CD4-positive, alpha-beta T cell treated with Interleukin-17A for 4 hours (primary cell): ENCODE data around the gene IQCF2.
"Not testable (repeated sequence)": the region's sequence is repeated elsewhere in the genome, so short reads cannot be mapped to it uniquely, and the experiment has no call there.

Source experiments
- DNase-seq: peaks from one replicate; pipeline ENCODE4 v3.0.0-alpha.2; 2020; ENCODE audit warnings: mixed read lengths

The IQCF2 gene

DNA sequence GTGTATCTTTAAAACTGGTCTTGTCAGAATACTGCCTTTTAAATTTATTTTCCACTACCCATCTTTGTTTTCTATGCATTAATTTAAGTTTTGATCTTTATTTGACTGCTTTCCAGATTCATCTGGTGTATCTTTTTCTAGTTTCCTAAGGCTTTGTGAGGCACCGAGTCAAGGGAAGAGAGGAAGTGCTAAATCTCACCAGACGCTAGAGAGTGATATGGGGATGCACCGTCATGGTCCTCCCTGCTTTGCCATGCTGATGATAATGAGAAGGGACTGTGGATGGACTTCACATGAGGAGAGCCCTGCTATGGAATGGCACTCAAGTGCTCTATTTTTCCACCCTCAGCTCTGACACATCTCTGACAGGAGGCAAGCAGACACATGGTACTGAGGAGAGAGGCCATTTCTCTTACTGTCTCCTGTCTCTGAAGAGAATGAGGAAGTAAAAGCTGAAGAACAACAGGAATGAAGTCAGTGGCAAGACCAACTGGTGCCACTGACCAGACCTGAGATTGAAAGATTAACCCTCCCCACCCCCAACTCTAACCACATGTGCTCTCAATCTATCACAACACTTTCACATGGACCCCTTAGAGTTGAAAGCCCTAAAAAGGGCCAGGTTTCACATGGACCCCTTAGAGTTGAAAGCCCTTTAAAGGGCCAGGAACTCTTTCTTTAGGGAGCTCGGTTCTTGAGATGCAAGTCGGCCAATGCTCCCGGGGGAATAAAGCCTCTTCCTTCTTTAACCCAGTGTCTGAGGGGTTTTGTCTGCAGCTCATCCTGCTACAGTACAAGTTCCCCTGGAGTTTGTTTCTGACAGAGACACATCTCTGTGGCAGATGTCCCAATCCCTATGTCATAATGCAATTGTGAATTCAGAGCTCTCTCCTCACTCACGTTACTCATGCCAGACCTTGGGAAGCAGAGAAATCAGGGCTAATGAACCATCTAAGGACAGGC is at the start of gene IQCF2:
Gene IQCF2 (plus strand): TSS at position 913 of the 963 bp plus-strand sequence. CDS start 52 bp downstream, outside the sequence.
- no peak for DNase-seq

DNA sequence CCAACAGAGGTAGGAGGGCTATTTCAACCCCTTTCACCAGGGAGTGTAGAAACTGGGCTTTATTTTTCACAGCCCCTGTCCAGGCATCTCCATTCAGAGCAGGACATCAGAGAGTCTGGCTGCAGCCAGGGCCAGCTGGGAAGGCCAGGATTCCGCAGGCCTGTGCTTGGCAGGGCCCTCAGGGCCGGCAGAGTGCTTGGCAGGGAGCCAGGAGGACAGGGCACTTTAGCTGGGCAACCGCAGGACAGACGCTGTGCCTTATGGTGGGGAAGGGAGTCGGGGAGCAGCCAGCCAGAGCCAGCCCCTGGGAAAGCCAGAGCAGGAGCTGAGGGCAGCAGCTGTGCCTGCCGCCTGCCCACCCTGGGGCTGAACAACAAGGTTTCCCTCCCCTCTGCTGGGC is 47.9 kb upstream of the IQCF2 start:
- no peak for DNase-seq

- no peak for DNase-seq
Observed at GRCh38 chr3:51814034-51814433, 47.4 kb upstream of the IQCF2 start.

DNA sequence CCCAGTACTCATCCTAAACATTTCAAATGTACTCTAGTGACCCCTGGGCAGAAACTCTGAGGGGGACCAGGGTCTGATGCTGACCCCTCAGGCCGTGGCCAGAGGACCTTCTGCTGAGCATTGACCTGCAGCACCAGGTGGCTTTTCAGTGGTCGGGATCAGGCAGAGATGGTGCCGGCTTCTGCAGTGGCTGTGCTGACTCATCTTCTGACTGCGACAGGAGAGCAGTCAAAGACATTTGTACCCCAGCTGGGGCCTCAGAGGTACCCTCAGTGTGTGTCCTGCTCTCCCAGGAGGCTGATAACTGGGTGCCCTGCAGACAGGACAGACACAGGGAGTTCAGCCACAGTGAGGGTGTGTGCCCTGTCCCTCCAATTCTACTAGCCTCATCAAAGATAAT is 45.8 kb upstream of the IQCF2 start:
- DNase-seq, result no peak

- no peak for DNase-seq
Observed at GRCh38 chr3:51816723-51817122, 44.7 kb upstream of the IQCF2 start.

GRCh38 chr3:51817375-51817774 is 44.0 kb upstream of the IQCF2 start:
- no peak for DNase-seq

DNA sequence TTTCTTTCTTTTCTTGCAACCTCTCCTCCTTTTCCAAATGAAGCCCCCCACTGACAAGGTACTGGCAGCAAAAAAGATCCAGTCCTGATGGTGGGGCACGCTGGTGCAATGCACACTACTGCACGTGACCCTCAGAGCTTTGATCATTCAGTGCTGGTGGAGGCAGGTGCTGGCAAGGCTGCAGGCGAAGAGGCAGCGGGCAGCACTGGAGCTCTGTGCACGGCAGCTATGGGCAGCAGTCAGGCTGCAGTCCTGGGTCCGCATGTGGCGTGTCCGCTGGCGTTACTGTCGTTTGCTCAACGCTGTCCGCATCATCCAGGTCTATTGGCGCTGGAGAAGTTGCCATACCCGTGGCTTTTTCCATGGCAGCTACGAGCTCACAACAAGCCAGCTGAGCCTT is 42.3 kb upstream of the IQCF2 start:
- DNase-seq, result no peak

- DNase-seq, result peak; percentile 6
Observed at GRCh38 chr3:51819709-51820406, 41.6 kb upstream of the IQCF2 start.

- DNase-seq, result no peak
Observed at GRCh38 chr3:51828297-51828696, 33.1 kb upstream of the IQCF2 start.

- DNase-seq, result no peak
Observed at GRCh38 chr3:51830345-51830744, 31.1 kb upstream of the IQCF2 start.

GRCh38 chr3:51830836-51831385 is 30.5 kb upstream of the IQCF2 start:
- DNase-seq, result no peak

GRCh38 chr3:51836606-51837005 is 24.8 kb upstream of the IQCF2 start:
- no peak for DNase-seq

GRCh38 chr3:51845129-51845528 is 16.3 kb upstream of the IQCF2 start:
- no peak for DNase-seq

GRCh38 chr3:51855411-51855810 is 6.0 kb upstream of the IQCF2 start:
- DNase-seq, result not testable (repeated sequence)

GRCh38 chr3:51862886-51863285 is 1.5 kb downstream of the IQCF2 start:
- DNase-seq, result no peak

DNA sequence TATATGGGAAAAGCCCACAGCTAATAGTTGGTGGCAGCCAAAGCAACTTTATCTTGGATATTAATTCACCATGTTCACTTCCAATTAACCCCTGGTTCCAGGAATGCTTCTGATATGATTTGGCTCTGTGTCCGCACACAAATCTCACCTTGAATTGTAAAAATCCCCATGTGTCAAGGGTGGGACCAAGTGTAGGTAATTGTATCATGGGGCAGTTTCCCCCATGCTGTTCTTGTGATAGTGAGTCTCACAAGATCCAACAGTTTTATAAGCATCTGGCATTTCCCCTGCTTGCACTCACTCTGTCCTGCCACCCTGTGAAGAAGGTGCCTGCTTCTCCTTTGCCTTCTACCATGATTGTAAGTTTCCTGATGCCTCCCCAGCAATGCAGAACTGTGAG is 7.5 kb downstream of the IQCF2 start:
- not testable (repeated sequence) for DNase-seq

GRCh38 chr3:51869304-51869703 is 7.9 kb downstream of the IQCF2 start:
- no peak for DNase-seq

DNA sequence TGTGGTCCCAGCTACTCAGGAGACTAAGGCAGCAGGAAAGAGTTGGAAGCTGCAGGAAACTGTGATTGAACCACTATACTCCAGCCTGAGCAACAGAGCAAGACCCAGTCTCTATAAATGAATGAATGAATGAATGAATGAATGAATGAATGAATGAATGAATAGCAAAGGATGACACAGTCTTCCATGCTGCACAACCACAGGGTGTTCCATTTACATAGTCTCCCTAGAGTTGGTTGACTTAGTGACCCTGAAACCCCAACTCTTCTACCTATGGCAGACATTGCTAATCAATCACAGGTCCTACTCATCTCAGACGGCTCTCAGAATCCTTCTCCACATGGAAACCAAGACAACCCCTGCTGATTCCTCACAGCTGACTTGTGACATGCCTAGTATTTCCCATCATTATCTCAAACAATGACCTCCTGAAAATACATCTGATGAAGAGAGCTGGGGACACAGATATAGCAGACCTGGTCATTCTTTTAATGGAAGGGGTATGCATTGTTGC is 11.9 kb downstream of the IQCF2 start:
- DNase-seq, result no peak

- no peak for DNase-seq
Observed at GRCh38 chr3:51873876-51874275, 12.5 kb downstream of the IQCF2 start.

DNA sequence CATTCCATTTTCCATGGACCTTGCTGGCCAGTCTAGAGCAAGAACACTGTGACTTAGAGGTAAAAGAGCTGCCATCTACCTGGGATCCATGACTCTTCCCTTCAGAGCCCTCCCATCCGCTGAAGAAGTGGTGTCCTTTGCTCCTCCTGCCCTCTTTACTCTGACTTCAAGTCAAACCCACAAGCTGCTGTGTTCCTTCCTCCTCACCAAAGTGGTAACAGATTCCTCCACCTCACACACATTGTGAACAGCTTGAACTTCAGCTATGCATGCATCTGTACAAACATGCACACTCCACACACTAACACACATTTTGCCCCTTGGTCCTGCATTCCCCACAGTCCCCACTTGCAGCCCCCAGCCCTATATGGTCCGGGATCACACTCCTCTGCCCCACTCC is 13.0 kb downstream of the IQCF2 start:
- DNase-seq, result no peak

GRCh38 chr3:51874889-51875288 is 13.5 kb downstream of the IQCF2 start:
- no peak for DNase-seq

- DNase-seq, result no peak
Observed at GRCh38 chr3:51875501-51875900, 14.1 kb downstream of the IQCF2 start, which contains the start of gene IQCF5. Gene IQCF5 (minus strand): TSS chr3:51875601. CDS start chr3:51875531, 70 bp downstream.

GRCh38 chr3:51876186-51876585 is 14.8 kb downstream of the IQCF2 start:
- no peak for DNase-seq
